Neural progenitor cell (in vitro differentiated cells): Measurements from ENCODE around the gene ZNF763. TPM values are rescaled to one million over a fixed set of nuclear protein-coding genes. Genes with fewer than 3 reads are reported as not detected.

Experiments
- DNase-seq: peaks from one replicate; pipeline ENCODE4 v3.0.0-alpha.2; 2016; ENCODE audit warnings: low spot score
- H2AFZ ChIP-seq: fragments of 200-600 bp; sonication (generic); replicated peaks from 2 replicates; pipeline ENCODE4 v1.6.1; 2016; ENCODE audit warnings: antibody characterized with exemption
- H3F3A ChIP-seq: fragments of 200-600 bp; sonication (generic); 2 replicates; pipeline ENCODE4 v1.6.1; 2016; ENCODE audit warnings: antibody characterized with exemption, low read depth
- H3K27ac ChIP-seq: fragments of 200-600 bp; sonication (generic); 2 replicates; pipeline ENCODE4 v1.5.1; 2016; ENCODE audit warnings: mild to moderate bottlenecking
- H3K27me3 ChIP-seq: fragments of 200-600 bp; sonication (generic); 2 replicates; pipeline ENCODE4 v1.6.1; 2016; ENCODE audit warnings: mild to moderate bottlenecking, moderate library complexity
- H3K36me3 ChIP-seq: fragments of 200-600 bp; sonication (generic); 2 replicates; pipeline ENCODE4 v1.5.1; 2016
- H3K4me1 ChIP-seq: fragments of 200-600 bp; sonication (generic); 2 replicates; pipeline ENCODE4 v1.6.1; 2016; ENCODE audit warnings: mixed run types
- H3K4me2 ChIP-seq: fragments of 200-600 bp; sonication (generic); 2 replicates; pipeline ENCODE4 v1.6.1; 2016
- H3K4me3 ChIP-seq: fragments of 200-600 bp; sonication (generic); 2 replicates; pipeline ENCODE4 v1.5.1; 2016
- H3K79me2 ChIP-seq: fragments of 200-600 bp; sonication (generic); 2 replicates; pipeline ENCODE4 v1.6.1; 2016; ENCODE audit warnings: low read depth
- H3K9ac ChIP-seq: fragments of 200-600 bp; sonication (generic); 2 replicates; pipeline ENCODE4 v1.6.1; 2016
- H3K9me3 ChIP-seq: fragments of 200-600 bp; sonication (generic); 2 replicates; pipeline ENCODE4 v1.5.1; 2016; ENCODE audit warnings: low read depth
- H4K20me1 ChIP-seq: fragments of 200-600 bp; sonication (generic); 2 replicates; pipeline ENCODE4 v1.6.1; 2016; ENCODE audit warnings: low read depth
- H3K27ac Mint-ChIP-seq: 3 replicates; pipeline ENCODE4 v1.8.0; 2021; ENCODE audit warnings: mixed read lengths
- H3K27me3 Mint-ChIP-seq: 2 replicates; pipeline ENCODE4 v1.8.0; 2022; ENCODE audit warnings: low read depth, mild to moderate bottlenecking, inconsistent platforms, moderate library complexity, mixed read lengths; ENCODE audit not compliant: insufficient read depth
- H3K36me3 Mint-ChIP-seq: 3 replicates; pipeline ENCODE4 v1.8.0; 2021; ENCODE audit warnings: mixed read lengths
- H3K4me1 Mint-ChIP-seq: 3 replicates; pipeline ENCODE4 v1.8.0; 2021; ENCODE audit warnings: mixed read lengths
- H3K4me3 Mint-ChIP-seq: 3 replicates; pipeline ENCODE4 v1.8.0; 2021; ENCODE audit warnings: mild to moderate bottlenecking, moderate library complexity, mixed read lengths
- H3K9me3 Mint-ChIP-seq: 3 replicates; pipeline ENCODE4 v1.8.0; 2020; ENCODE audit warnings: mixed read lengths
- CTCF ChIP-seq: fragments of 200-600 bp; sonication (generic); IDR thresholded peaks from 2 replicates; pipeline ENCODE4 v1.5.1; 2017; ENCODE audit warnings: antibody characterized with exemption, mild to moderate bottlenecking
- EZH2 ChIP-seq: fragments of 200-600 bp; sonication (generic); IDR thresholded peaks from 2 replicates; pipeline ENCODE4 v1.6.1; 2017; ENCODE audit warnings: antibody characterized with exemption, mild to moderate bottlenecking, moderate library complexity
- EZH2phosphoT487 ChIP-seq: fragments of 200-600 bp; sonication (generic); IDR thresholded peaks from 2 replicates; pipeline ENCODE4 v1.6.1; 2017; ENCODE audit warnings: antibody characterized with exemption
- total RNA-seq: library from RNA; depleted of rRNA; stranded (reverse); fragments of >200 nt; gene quantifications from 2 replicates; pipeline ENCODE4 v1.2.3, GENCODE V29; 2015; ENCODE audit warnings: low replicate concordance

The ZNF763 gene
- total RNA-seq, 1 donor from 2014 or later = 17.7 TPM

GRCh38 chr19:11971041-11971440 lies 6.2 kb downstream of the ZNF763 start:
- peaks cover 5% of the 10 kb centered on the region for H3K9me3 ChIP-seq
- H3K4me3 Mint-ChIP-seq = no peak overlapping the region
- H3K9me3 Mint-ChIP-seq = peaks cover 59% of the 10 kb centered on the region
- no peak overlapping the region for H3K27ac ChIP-seq
- no peak for DNase-seq
- no peaks in the 10 kb centered on the region for H4K20me1 ChIP-seq
- H3K27me3 ChIP-seq = peaks cover 8% of the 10 kb centered on the region
- no peaks in the 10 kb centered on the region for H3F3A ChIP-seq
- H2AFZ ChIP-seq = no peak overlapping the region
- H3K36me3 Mint-ChIP-seq = peaks cover 20% of the 10 kb centered on the region
- TF ChIP-seq EZH2 (no peak), EZH2phosphoT487 (no peak), CTCF (no peak)
- no peak overlapping the region for H3K9ac ChIP-seq
- H3K4me3 ChIP-seq = no peak overlapping the region
- no peak overlapping the region for H3K27ac Mint-ChIP-seq
- H3K4me1 Mint-ChIP-seq = no peaks in the 10 kb centered on the region
- no peak overlapping the region for H3K4me2 ChIP-seq
- H3K27me3 Mint-ChIP-seq = no peaks in the 10 kb centered on the region
- H3K79me2 ChIP-seq = no peaks in the 10 kb centered on the region
- no peaks in the 10 kb centered on the region for H3K4me1 ChIP-seq
- no peaks in the 10 kb centered on the region for H3K36me3 ChIP-seq

GRCh38 chr19:11973019-11973810 lies 8.4 kb downstream of the ZNF763 start:
- H3K36me3 Mint-ChIP-seq = peaks cover 27% of the 10 kb centered on the region
- Histone ChIP-seq H4K20me1 (no peaks in the 10 kb centered on the region), H3K4me1 (no peaks in the 10 kb centered on the region), H3K9ac (no peak overlapping the region), H3K4me2 (no peak overlapping the region), H3K4me3 (no peak overlapping the region), H3K27ac (no peak overlapping the region), H2AFZ (no peak overlapping the region), H3F3A (peaks cover 4% of the 10 kb centered on the region), H3K9me3 (peaks cover 16% of the 10 kb centered on the region), H3K27me3 (no peaks in the 10 kb centered on the region), H3K79me2 (no peaks in the 10 kb centered on the region), H3K36me3 (peaks cover 11% of the 10 kb centered on the region)
- no peak for DNase-seq
- H3K27ac Mint-ChIP-seq = no peak overlapping the region
- H3K9me3 Mint-ChIP-seq = peaks cover 68% of the 10 kb centered on the region
- H3K27me3 Mint-ChIP-seq = no peaks in the 10 kb centered on the region
- H3K4me1 Mint-ChIP-seq = no peaks in the 10 kb centered on the region
- H3K4me3 Mint-ChIP-seq = no peak overlapping the region
- TF ChIP-seq CTCF (no peak), EZH2phosphoT487 (no peak), EZH2 (no peak)

- Histone ChIP-seq H3K9ac (no peak overlapping the region), H3K9me3 (peaks cover 51% of the 10 kb centered on the region), H3K27ac (no peak overlapping the region), H3K4me2 (no peak overlapping the region), H2AFZ (no peak overlapping the region), H3K36me3 (peaks cover 25% of the 10 kb centered on the region), H3F3A (peaks cover 21% of the 10 kb centered on the region), H3K4me3 (no peak overlapping the region), H3K27me3 (no peaks in the 10 kb centered on the region), H3K4me1 (no peaks in the 10 kb centered on the region), H4K20me1 (no peaks in the 10 kb centered on the region), H3K79me2 (no peaks in the 10 kb centered on the region)
- Mint-ChIP-seq H3K9me3 (peaks cover 84% of the 10 kb centered on the region), H3K27ac (no peak overlapping the region), H3K27me3 (peaks cover 2% of the 10 kb centered on the region), H3K4me3 (no peak overlapping the region), H3K36me3 (peaks cover 37% of the 10 kb centered on the region), H3K4me1 (no peaks in the 10 kb centered on the region)
- TF ChIP-seq EZH2phosphoT487 = no peak
- TF ChIP-seq EZH2 = no peak
- TF ChIP-seq CTCF = no peak
- no peak for DNase-seq
These were observed 13.8 kb downstream of the ZNF763 start for GRCh38 chr19:11978492-11979100.
